ENCODE measurements around the gene NPDC1. TPM values are rescaled to one million over a fixed set of nuclear protein-coding genes. Genes with fewer than 3 reads are reported as not detected.

Gene NPDC1
- polyA plus RNA-seq, 1 experiment = 31.9 TPM

DNA sequence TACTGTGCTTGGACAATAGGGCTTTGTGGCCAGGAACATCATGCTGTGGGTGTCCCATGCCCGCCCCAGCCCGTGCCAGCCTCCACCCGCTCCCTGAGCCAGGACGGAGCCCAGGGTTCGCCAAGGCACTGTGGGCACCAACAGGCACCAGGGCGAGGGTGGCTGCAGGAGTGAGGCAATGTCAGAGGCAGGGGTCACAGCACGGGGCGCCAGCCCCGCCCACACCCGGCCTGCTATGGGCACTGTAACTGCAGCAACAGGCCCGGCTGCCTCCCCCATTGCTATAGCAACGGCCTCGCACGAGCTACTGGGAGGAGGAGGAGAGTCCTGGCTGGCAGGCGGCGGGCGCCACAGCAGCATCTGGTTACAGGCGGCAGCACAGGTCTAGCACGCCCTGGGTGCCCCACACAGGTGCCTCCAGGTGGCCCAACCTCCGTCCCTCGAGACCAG, 20.4 kb downstream of the NPDC1 start:
- CTCF ChIA-PET = interaction anchor here (1.1 to 10.7 kb wide), 6 partner anchors 11 to 77 kb away, joined by 5 to 50 read pairs (median 6); partner anchors contain the start of genes CLIC3 and SAPCD2
- TF ChIP-seq, protein P1, sequence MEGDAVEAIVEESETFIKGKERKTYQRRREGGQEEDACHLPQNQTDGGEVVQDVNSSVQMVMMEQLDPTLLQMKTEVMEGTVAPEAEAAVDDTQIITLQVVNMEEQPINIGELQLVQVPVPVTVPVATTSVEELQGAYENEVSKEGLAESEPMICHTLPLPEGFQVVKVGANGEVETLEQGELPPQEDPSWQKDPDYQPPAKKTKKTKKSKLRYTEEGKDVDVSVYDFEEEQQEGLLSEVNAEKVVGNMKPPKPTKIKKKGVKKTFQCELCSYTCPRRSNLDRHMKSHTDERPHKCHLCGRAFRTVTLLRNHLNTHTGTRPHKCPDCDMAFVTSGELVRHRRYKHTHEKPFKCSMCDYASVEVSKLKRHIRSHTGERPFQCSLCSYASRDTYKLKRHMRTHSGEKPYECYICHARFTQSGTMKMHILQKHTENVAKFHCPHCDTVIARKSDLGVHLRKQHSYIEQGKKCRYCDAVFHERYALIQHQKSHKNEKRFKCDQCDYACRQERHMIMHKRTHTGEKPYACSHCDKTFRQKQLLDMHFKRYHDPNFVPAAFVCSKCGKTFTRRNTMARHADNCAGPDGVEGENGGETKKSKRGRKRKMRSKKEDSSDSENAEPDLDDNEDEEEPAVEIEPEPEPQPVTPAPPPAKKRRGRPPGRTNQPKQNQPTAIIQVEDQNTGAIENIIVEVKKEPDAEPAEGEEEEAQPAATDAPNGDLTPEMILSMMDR (IDR thresholded peaks at IDR 0.05; ENCODE audit: insufficient read depth, low read depth, low read length) = no peak

DNA sequence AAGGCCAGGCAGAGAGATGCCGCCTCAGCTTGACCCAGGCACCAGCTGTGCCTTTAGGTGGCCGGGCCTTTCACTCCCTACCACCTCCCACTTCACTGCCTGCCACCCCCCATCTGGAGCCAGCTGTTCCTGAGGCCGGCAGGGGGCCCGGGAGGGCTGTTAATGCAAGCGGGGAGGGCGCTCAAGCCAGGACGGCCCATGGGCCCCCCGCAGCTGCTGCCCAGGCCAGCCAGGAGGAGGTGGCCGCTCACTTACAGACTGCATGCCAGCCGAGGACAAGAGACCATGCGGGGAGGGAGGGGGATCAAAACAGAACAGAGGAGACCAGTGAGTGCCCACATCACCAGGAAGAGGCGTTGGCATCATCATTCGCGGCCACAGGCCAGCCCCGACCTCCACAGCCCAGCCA, 22.4 kb downstream of the NPDC1 start:
- ChIA-PET CTCF (interaction anchor here (10.7 kb wide), 1 partner anchor 13 kb away, joined by 50 read pairs; no protein-coding TSS in a partner anchor), POLR2A (no interaction called here)
- Histone ChIP-seq H3K27me3 (ENCODE audit: control insufficient read depth, insufficient read depth, low read length) (no peaks in the 10 kb centered on the region), H3K36me3 (ENCODE audit: control insufficient read depth, insufficient read depth, low read length) (peaks cover 6% of the 10 kb centered on the region), H3K4me3 (ENCODE audit: low read depth, low read length) (no peak overlapping the region)
- TF ChIP-seq, protein P1 (IDR thresholded peaks at IDR 0.05; ENCODE audit: insufficient read depth, low read depth, low read length) = no peak
- no peak for DNase-seq (ENCODE audit: low read depth)

More for the DNA sequence above, 20.4 kb downstream of the NPDC1 start:
- H3K36me3 ChIP-seq (ENCODE audit: control insufficient read depth, insufficient read depth, low read length) = peaks cover 5% of the 10 kb centered on the region
- POLR2A ChIA-PET = no interaction called here
- H3K27me3 ChIP-seq (ENCODE audit: control insufficient read depth, insufficient read depth, low read length) = no peaks in the 10 kb centered on the region
- H3K4me3 ChIP-seq (ENCODE audit: low read depth, low read length) = no peak overlapping the region
- no peak for DNase-seq (ENCODE audit: low read depth)

DNA sequence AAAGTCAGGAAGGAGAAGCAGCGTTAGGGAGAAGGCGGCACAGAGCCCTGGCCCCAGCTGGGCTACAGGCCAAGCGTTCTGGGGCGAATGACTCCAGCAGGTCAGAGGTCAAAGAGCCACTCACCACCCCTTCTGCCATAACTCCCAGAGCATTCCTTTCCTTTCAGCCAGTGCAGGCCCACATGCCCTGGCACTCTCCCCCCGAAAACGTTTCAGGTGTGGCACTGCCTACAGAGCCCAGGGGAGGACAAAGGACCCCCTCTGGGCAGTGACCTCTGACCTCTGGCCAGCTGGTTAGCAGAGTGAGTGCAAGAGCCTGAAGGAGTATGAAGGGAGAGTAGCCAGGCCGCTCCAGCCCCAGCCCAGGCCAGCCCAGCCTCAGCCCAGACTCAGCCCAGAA, 22.8 kb downstream of the NPDC1 start:
- no peaks in the 10 kb centered on the region for H3K27me3 ChIP-seq (ENCODE audit: control insufficient read depth, insufficient read depth, low read length)
- peaks cover 6% of the 10 kb centered on the region for H3K36me3 ChIP-seq (ENCODE audit: control insufficient read depth, insufficient read depth, low read length)
- TF ChIP-seq, protein P1 (IDR thresholded peaks at IDR 0.05; ENCODE audit: insufficient read depth, low read depth, low read length) = no peak
- DNase-seq (ENCODE audit: low read depth) = no peak
- no peak overlapping the region for H3K4me3 ChIP-seq (ENCODE audit: low read depth, low read length)
- ChIA-PET CTCF (interaction anchor here (10.7 kb wide), 1 partner anchor 13 kb away, joined by 50 read pairs; no protein-coding TSS in a partner anchor), POLR2A (no interaction called here)

DNA sequence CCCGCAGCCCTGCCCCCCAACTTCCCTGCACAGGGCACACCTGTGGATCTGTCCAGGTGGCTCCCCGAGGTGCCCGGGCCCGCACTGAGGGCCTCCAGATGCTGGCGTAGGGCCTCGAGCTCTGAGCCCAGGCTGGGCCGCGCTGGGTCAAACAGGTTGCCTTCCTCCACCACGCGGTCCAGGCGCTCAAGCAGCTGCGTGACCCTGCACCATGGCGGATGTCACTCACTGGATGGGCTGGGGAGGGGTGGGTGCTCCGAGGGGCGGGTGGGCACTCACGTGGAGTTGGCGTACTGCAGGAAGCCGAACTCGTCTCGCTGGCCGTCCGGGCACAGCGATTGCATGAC, 23.3 kb downstream of the NPDC1 start:
- Histone ChIP-seq H3K36me3 (ENCODE audit: control insufficient read depth, insufficient read depth, low read length) (peaks cover 8% of the 10 kb centered on the region), H3K4me3 (ENCODE audit: low read depth, low read length) (no peak overlapping the region), H3K27me3 (ENCODE audit: control insufficient read depth, insufficient read depth, low read length) (no peaks in the 10 kb centered on the region)
- TF ChIP-seq, protein P1 (IDR thresholded peaks at IDR 0.05; ENCODE audit: insufficient read depth, low read depth, low read length) = no peak
- ChIA-PET CTCF (interaction anchor here (0.8 to 10.7 kb wide), 2 partner anchors 13 to 214 kb away, joined by 3 to 50 read pairs; no protein-coding TSS in a partner anchor), POLR2A (no interaction called here)
- no peak for DNase-seq (ENCODE audit: low read depth)

DNA sequence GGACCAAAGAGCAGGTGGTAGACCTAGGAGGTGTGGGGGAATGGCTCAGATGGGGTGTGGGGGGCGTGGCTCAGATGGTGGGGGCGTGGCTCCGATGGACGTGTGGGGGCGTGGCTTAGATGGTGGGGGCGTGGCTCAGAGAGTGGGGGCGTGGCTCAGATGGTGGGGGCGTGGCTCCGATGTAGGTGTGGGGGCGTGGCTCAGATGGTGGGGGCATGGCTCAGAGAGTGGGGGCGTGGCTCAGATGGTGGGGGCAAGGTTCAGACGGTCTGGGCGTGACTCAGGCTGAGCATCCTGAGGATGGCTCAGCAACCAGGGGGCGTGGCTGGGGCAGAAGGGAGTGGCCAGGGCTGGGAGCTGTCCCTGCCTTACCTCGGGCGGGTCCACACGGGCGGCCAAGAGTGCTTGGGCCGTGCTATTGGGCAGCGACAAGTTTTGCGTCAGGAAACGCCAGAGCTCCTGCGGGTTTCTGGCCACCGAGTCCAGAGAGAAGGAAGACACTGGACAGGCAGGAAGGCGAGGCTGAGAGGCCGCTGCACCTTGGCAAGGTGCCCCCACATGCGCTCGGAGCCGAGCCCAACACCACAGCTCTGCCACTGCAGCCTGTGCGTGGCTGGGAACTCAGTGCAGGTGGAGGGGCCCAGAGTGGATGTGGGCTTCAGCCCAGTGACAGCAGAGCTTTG, 23.9 kb downstream of the NPDC1 start:
- H3K4me3 ChIP-seq (ENCODE audit: low read depth, low read length) = no peak overlapping the region
- POLR2A ChIA-PET = no interaction called here
- DNase-seq (ENCODE audit: low read depth) = no peak
- no peaks in the 10 kb centered on the region for H3K27me3 ChIP-seq (ENCODE audit: control insufficient read depth, insufficient read depth, low read length)
- CTCF ChIA-PET = interaction anchor here (0.8 to 10.7 kb wide), 3 partner anchors 14 to 215 kb away, joined by 3 to 50 read pairs (median 6); no protein-coding TSS in a partner anchor
- H3K36me3 ChIP-seq (ENCODE audit: control insufficient read depth, insufficient read depth, low read length) = peaks cover 12% of the 10 kb centered on the region
- TF ChIP-seq, protein P1 (IDR thresholded peaks at IDR 0.05; ENCODE audit: insufficient read depth, low read depth, low read length) = no peak
